Nucleus accumbens (tissue), 56 donors: ENCODE measurements around the gene VMAC.

Experiments used
- DNase-seq, 56 donors: peaks; one replicate each; lab custom pipeline; 2025; lab: John Stamatoyannopoulos, UW

Gene VMAC

GRCh38 chr19:5926641-5927440, 22.2 kb downstream of the VMAC start:
- DNase-seq: peak in 1 of 56 donors; percentile 22

DNA sequence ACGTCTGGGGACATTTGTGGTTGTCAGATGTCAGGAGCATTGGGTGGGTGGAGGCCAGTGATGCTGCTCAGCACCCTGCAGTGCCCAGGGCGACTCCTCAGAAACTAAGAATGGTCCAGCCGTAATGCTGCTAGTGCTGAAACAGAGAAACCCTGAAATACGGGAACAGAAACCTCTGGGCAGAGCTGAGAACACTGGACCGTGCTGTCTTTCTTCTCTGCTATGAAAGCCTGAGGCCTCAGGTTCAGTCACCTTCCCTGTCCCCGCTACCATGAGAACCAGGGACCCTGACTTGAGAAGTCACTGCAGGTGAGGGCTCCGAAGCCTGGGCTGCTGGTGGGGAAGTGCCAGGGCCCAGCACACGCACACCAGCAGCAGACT, 22.8 kb downstream of the VMAC start:
- DNase-seq: no peak

DNA sequence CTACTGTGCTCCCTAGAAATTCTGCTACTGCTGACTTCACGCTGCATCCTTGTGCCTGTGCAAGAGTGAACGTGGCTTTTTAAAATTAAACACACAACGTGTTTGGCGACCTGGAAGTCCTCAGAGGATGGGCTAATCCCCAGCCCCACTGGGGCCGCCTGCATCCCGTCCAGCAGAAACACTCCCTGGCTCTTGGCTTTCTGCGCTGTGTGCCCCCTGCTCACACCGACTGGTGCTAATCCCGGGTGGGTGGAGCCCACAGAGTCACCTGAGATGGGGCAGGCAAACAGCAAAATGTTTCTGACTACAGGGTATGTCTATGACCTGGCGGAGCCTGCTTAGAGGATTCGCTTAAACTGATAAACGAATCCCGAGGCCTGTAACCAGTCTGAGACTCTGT, 24.5 kb downstream of the VMAC start:
- DNase-seq: no peak

DNA sequence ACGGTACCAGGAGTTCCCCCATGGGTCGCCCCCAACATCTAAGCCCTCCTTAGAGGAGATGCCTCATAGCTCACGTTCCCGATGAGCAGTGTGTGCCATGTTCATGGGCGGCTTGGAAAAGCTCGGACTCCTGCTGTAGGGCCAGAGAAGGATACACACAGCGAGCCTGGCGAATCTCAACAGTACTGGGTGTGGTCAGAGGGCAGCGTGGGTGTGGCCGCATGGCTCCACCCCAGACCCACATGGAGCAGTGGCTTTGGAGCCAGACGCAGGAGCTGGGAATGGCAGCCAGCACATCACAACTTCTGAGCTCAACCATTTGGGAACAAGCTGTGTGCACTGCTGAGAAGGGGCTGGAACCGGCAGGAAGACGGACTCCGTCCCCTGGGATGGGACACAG, 25.0 kb downstream of the VMAC start:
- DNase-seq: no peak

- DNase-seq: no peak
Measured at GRCh38 chr19:5931251-5931650, 26.6 kb downstream of the VMAC start.

GRCh38 chr19:5932146-5932545, 27.5 kb downstream of the VMAC start:
- peak in 28 of 56 donors; percentile 9 to 79 (median 37) for DNase-seq

DNA sequence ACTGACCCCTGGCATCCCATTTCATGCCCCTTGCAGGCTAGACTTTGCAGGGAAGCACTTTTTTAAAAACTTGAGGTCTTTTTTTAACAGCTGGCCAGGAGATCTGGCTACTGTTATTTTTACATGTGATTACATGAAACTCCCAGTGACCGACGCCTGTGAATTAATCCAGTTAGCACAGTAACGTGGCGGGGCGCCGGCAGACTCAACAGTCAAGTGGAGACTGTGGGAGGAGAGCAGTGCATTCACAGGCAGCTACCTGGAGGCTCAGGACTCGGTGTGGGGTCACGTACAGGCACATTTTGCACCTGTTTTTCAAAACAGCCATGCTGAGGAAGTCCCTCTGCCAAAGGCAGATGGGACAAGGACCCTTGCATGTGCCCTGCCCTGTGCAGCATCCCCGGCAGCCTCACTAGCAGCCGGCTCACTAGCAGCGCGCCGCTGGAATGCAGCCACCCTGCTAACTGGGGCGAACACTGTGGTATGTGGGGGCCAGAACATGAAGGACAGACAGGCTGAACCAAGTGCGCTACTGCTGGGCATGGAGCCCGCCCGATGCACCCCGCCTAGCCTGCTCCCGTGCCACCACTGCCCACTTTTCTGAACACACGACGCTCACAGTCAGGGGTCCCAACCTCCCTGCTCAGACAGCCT, 28.1 kb downstream of the VMAC start:
- DNase-seq: peak in 11 of 56 donors; percentile 9 to 52 (median 23)

- no peak for DNase-seq
Measured at GRCh38 chr19:5933391-5934068, 28.9 kb downstream of the VMAC start.

DNA sequence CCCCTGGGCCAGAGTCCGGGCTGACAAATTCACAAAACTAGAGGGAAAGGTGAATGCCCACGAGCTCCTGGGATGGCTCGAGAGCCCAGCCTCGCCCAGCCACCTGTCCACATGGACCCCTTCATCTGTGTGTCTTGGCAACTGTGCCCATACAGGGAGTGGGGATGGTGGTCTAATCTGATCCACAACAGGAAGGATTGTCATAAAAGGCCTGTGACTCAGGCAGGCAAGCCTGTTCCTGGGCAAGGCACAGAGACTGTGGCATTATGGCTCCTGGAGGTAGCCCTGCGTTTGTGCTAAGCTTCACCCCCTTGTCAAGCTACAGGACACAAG, 29.4 kb downstream of the VMAC start:
- no peak for DNase-seq

- no peak for DNase-seq
Measured at GRCh38 chr19:5934774-5935472, 30.3 kb downstream of the VMAC start.

- no peak for DNase-seq
Measured at GRCh38 chr19:5935473-5936291, 31.0 kb downstream of the VMAC start.

DNA sequence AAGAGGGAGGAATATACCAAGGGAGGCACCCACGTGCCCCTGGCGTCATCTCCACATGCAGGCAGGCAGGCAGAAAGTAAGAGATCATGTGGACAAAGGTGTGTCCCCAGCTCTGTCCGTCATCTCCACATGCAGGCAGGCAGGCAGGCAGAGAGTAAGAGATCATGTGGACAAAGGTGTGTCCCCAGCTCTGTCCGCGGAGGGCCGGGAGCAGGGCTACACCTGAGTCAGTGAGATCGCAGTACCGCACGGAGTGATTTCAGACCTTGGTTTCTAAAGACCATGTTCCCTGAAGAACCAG, 31.6 kb downstream of the VMAC start:
- no peak for DNase-seq

GRCh38 chr19:5937550-5937949, 32.9 kb downstream of the VMAC start:
- no peak for DNase-seq

- no peak for DNase-seq
Measured at GRCh38 chr19:5940260-5941208, 35.9 kb downstream of the VMAC start.

DNA sequence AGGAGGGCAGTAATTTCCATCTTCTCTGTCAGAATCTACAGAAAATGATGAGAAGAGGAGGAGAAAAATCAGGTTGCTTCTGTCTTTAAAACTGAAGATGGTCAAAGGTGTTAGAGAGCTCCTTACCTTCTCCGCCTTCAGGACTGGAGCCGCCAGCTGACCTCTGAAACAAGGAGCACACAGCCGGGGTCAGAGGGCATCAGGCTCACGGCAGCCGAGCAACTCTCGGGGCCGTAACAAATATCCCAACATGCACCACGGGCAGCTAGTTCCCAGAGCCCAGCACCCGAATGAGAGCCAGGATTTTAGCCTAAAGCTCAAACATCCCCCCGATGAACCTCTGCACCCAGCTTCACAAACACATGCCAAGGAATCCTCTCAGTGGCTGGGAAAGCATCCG, 37.0 kb downstream of the VMAC start:
- no peak for DNase-seq

- no peak for DNase-seq
Measured at GRCh38 chr19:5943045-5943444, 38.4 kb downstream of the VMAC start.

- no peak for DNase-seq
Measured at GRCh38 chr19:5943623-5944022, 39.0 kb downstream of the VMAC start.

GRCh38 chr19:5947435-5947834, 42.8 kb downstream of the VMAC start:
- DNase-seq: peak in 54 of 56 donors; percentile 20 to 85 (median 68)
